Measurements from ENCODE around the gene SGK2.
A peak's percentile ranks its signal among the peaks of the same experiment; 100 is the strongest.

The SGK2 gene

DNA sequence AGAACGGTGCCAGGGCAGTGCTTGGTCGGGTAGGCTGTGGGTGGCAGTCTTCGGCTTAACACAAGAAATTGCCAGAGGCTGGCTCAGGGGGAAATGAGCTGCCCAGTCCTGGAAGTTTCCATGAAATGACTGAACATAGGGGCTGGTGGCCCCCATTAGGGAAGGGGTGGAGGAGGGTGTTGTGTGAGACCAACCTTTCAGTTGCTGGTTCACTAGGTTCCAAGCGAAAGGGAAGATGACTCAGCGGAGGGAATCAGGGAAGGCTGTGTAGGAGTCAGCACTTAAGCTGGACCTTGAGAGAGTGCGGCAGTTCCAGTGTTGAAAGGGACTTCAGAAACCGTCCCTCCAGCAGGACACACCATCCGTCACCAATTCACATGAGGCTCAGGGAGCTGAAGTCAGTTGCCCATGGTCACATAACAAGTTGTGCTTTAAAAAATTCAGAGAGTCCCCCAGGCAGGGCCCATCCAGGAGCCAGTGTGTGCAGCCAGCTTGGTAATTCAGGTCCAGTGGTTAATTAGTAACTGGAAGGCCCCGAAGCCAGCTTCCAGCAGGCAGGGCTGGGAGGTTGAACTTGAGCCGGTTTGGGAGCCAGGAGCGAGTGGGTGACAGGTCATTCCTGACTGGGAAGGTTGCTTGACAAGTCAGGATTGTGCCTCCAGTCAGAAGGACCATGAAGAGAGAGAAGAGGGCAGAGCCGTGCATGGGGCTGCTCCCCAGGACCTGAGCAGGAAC lies at the start of gene SGK2:
Gene SGK2 (plus strand): TSS at position 616 of the 735 bp plus-strand sequence. CDS start 7,469 bp downstream, outside the sequence.
- TF ChIP-seq, protein P1, sequence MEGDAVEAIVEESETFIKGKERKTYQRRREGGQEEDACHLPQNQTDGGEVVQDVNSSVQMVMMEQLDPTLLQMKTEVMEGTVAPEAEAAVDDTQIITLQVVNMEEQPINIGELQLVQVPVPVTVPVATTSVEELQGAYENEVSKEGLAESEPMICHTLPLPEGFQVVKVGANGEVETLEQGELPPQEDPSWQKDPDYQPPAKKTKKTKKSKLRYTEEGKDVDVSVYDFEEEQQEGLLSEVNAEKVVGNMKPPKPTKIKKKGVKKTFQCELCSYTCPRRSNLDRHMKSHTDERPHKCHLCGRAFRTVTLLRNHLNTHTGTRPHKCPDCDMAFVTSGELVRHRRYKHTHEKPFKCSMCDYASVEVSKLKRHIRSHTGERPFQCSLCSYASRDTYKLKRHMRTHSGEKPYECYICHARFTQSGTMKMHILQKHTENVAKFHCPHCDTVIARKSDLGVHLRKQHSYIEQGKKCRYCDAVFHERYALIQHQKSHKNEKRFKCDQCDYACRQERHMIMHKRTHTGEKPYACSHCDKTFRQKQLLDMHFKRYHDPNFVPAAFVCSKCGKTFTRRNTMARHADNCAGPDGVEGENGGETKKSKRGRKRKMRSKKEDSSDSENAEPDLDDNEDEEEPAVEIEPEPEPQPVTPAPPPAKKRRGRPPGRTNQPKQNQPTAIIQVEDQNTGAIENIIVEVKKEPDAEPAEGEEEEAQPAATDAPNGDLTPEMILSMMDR (IDR thresholded peaks at IDR 0.05; ENCODE audit: extremely low read depth, missing control alignments), result no peak
- no peak for DNase-seq (ENCODE audit: low spot score)

DNA sequence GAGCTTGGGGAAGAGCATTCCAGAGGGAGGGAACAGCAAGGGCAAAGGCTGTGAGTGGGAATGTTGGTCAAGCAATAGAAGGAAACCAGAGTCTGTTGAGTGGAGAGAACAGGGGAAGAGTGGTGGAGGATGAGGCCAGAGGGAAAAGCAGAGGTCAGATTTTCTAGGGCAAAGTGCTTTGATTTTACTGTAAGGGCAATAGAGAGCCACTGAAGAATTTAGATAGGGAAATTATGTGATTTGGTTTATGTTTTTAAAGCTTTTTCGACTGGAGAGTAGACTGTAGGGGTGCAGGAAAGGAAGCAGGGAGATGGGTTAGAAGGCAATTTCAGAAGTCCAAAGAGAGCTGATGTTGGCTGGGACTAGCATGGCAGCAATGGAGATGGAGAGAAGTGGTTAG lies 46.9 kb upstream of the SGK2 start:
- no peak for DNase-seq (ENCODE audit: low spot score)
- TF ChIP-seq, protein P1 (IDR thresholded peaks at IDR 0.05; ENCODE audit: extremely low read depth, missing control alignments), result no peak

- TF ChIP-seq, protein P1 (IDR thresholded peaks at IDR 0.05; ENCODE audit: extremely low read depth, missing control alignments), result no peak
- DNase-seq (ENCODE audit: low spot score), result peak; percentile 32
Measured at GRCh38 chr20:43513372-43513930, 45.4 kb upstream of the SGK2 start.

DNA sequence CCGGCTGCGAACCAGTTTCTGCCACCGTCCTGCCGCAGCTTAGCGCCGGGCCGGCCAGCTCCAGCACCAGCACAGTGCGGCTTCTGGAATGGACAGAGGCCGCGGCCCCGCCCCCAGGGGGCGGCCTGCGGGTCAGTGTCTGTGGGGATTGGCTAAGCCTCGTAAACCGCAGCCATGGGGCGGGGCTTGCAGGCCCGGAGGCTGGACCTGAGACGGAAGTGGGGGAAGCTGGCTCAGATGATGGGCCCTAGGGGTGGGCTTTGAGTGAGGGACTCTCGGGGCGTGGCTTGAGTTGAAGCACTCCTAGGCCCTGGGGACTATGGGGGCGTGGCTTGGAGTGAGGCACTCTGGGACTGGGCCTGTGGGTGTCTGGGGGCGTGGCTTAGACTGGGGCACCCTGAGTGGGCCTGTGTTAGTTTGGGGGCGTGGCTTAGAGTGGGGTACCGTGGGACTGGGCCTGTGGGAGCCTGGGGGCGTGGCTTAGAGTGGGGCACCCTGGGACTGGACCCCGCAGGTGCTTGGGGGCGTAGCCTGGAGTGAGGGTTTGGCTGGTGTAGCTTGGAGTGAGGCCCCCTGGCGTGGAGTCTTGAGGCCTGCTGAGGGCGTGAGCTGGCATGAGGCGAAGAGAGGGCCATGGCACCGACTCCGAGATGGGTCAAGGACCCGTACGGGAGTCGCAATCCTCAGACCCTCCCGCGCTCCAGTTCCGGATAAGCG lies 44.7 kb upstream of the SGK2 start:
- peak; percentile 96 for DNase-seq (ENCODE audit: low spot score)
- TF ChIP-seq, protein P1 (IDR thresholded peaks at IDR 0.05; ENCODE audit: extremely low read depth, missing control alignments), result peak; percentile 14

DNA sequence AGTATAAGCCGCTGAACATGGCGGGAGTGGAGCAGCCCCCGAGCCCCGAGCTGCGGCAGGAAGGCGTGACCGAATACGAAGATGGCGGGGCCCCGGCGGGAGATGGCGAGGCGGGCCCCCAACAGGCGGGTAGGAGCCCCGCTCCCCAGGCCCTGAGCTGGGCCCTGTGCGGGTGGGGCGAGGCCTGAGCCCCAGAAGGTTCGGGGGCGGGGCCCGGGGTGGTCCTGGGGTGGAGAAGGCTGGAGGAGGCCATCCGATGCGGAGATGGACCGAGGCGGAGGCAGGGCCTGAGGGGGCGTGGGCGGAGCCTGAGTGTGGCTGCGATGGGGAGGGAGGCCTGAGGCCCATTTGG lies 44.2 kb upstream of the SGK2 start:
- DNase-seq (ENCODE audit: low spot score), result no peak
- TF ChIP-seq, protein P1 (IDR thresholded peaks at IDR 0.05; ENCODE audit: extremely low read depth, missing control alignments), result no peak

- TF ChIP-seq, protein P1 (IDR thresholded peaks at IDR 0.05; ENCODE audit: extremely low read depth, missing control alignments), result no peak
- no peak for DNase-seq (ENCODE audit: low spot score)
Measured at GRCh38 chr20:43515628-43516027, 43.2 kb upstream of the SGK2 start.

- no peak for DNase-seq (ENCODE audit: low spot score)
- TF ChIP-seq, protein P1 (IDR thresholded peaks at IDR 0.05; ENCODE audit: extremely low read depth, missing control alignments), result no peak
Measured at GRCh38 chr20:43516251-43516824, 42.5 kb upstream of the SGK2 start.

Data from GM20000 (cell line).